Body of pancreas (tissue), 4 donors: ENCODE results near the gene COL18A1. TPM values are rescaled to one million over a fixed set of nuclear protein-coding genes. Genes with fewer than 3 reads are reported as not detected.

Source experiments
- ATAC-seq: fragments of 150-250 bp; one replicate; pipeline ENCODE4 v1.9.1; 2016
- DNase-seq, 4 donors: peaks; one replicate each; pipeline ENCODE4 v3.0.0-alpha.2; 2019
- H3K27ac ChIP-seq, 4 donors: fragments of 200-600 bp; sonication (generic); 1 replicate in 3 of 4; 2 replicates in 1 of 4; pipeline versions ENCODE4 v1.5.1 to v1.6.1; 2016 to 2019; ENCODE audit warnings: mild to moderate bottlenecking in 1 of 4, mixed read lengths in 1 of 4, moderate library complexity in 1 of 4
- H3K27me3 ChIP-seq, 2 donors: fragments of 200-600 bp; sonication (generic); one replicate each; pipeline ENCODE4 v1.6.0; 2016; ENCODE audit warnings: mild to moderate bottlenecking in 1 of 2
- H3K36me3 ChIP-seq, 2 donors: fragments of 200-600 bp; sonication (generic); replicated peaks in 1 of 2; 2 replicates each; pipeline ENCODE4 v1.5.1; 2016; ENCODE audit warnings: low read depth in 2 of 2; ENCODE audit not compliant: insufficient read depth in 1 of 2
- H3K4me1 ChIP-seq: fragments of 200-600 bp; sonication (generic); one replicate; pipeline ENCODE4 v1.6.0; 2016
- H3K4me3 ChIP-seq, 2 donors: fragments of 200-600 bp; sonication (generic); 1 replicate in 1 of 2; 2 replicates in 1 of 2; pipeline ENCODE4 v1.5.1; 2016 to 2019
- H3K9me3 ChIP-seq, 3 donors: fragments of 200-600 bp; sonication (generic); 1 replicate in 2 of 3; 2 replicates in 1 of 3; pipeline ENCODE4 v1.5.1; 2016
- CTCF ChIP-seq, 7 experiments: fragments of 450-650 bp in 4 of 7; fragments of 200-600 bp in 3 of 7; sonication (generic) in 3 of 7; IDR thresholded peaks; one replicate each; pipeline ENCODE4 v1.5.1; 2016 to 2019; ENCODE audit warnings: antibody characterized with exemption in 7 of 7
- POLR2A ChIP-seq, 3 donors: fragments of 450-650 bp; IDR thresholded peaks; one replicate each; pipeline ENCODE4 v1.6.1; 2016; ENCODE audit warnings: antibody characterized with exemption in 3 of 3, mild to moderate bottlenecking in 2 of 3
- WGBS, 2 donors: methylation state at CpG; one replicate each; pipeline ENCODE4 v1.1.5; 2017; 5-methylcytosine and 5-hydroxymethylcytosine counted together
- intact Hi-C: fragments of 100-400 bp; cut with DNase I; formaldehyde crosslinking; loops from one replicate; pipeline ENCODE4 v1.15.1; 2023
- total RNA-seq, 2 donors: library from RNA; depleted of rRNA; stranded (reverse); fragments of >200 nt; gene quantifications; one replicate each; pipeline ENCODE4 v1.1.0, GENCODE V29; 2016

Gene COL18A1
- total RNA-seq, 2 donors from 2014 or later, result 108 to 284 TPM

GRCh38 chr21:45556302-45556644, 151.3 kb downstream of the COL18A1 start:
- no peaks in the 10 kb centered on the region for H3K36me3 ChIP-seq
- no peak for TF ChIP-seq POLR2A (IDR thresholded peaks at IDR 0.05)
- TF ChIP-seq CTCF (IDR thresholded peaks at IDR 0.05), result no peak
- 41 to 49% methylated on average over 8 to 12 of the region's 12 CpGs for WGBS, 2 donors
- no peak overlapping the region for H3K4me3 ChIP-seq
- DNase-seq (no peak), ATAC-seq (no peak)
- H3K4me1 ChIP-seq, result peaks cover 7% of the 10 kb centered on the region
- no peaks in the 10 kb centered on the region for H3K27me3 ChIP-seq
- intact Hi-C loops, result loop anchor here (5.0 to 10.0 kb wide), 2 partner anchors 41 to 269 kb away; no protein-coding TSS in a partner anchor
- peak overlapping the region; percentile 81 to 94 (median 86) for H3K27ac ChIP-seq
- no peaks in the 10 kb centered on the region for H3K9me3 ChIP-seq

- no peaks in the 10 kb centered on the region for H3K36me3 ChIP-seq
- DNase-seq (peak in 1 of 4 donors; percentile 13), ATAC-seq (no peak)
- H3K4me1 ChIP-seq, result peaks cover 7% of the 10 kb centered on the region
- no peaks in the 10 kb centered on the region for H3K9me3 ChIP-seq
- TF ChIP-seq CTCF (IDR thresholded peaks at IDR 0.05), result no peak
- no peak for TF ChIP-seq POLR2A (IDR thresholded peaks at IDR 0.05)
- H3K27me3 ChIP-seq, result no peaks in the 10 kb centered on the region
- intact Hi-C loops, result loop anchor here (5.0 to 10.0 kb wide), 2 partner anchors 40 to 268 kb away; no protein-coding TSS in a partner anchor
- H3K27ac ChIP-seq, result no peak overlapping the region
- 75 to 78% methylated on average over 13 to 33 of the region's 33 CpGs for whole genome bisulfite sequencing, 2 donors
- no peak overlapping the region for H3K4me3 ChIP-seq
Measured at GRCh38 chr21:45556645-45557615, 152.0 kb downstream of the COL18A1 start.

- Histone ChIP-seq H3K4me3 (no peak overlapping the region), H3K27ac (no peak overlapping the region), H3K36me3 (no peaks in the 10 kb centered on the region), H3K9me3 (no peaks in the 10 kb centered on the region), H3K4me1 (peaks cover 7% of the 10 kb centered on the region), H3K27me3 (no peaks in the 10 kb centered on the region)
- ATAC-seq, result no peak
- intact Hi-C loops, result loop anchor here (5.0 to 10.0 kb wide), 2 partner anchors 40 to 267 kb away; no protein-coding TSS in a partner anchor
- WGBS, 2 donors, result 78 to 80% methylated on average over 1 to 14 of the region's 14 CpGs
- TF ChIP-seq CTCF (IDR thresholded peaks at IDR 0.05), result no peak
- TF ChIP-seq POLR2A (IDR thresholded peaks at IDR 0.05), result no peak
- no peak for DNase-seq
Measured at GRCh38 chr21:45557616-45558043, 152.7 kb downstream of the COL18A1 start.

GRCh38 chr21:45558044-45558721, 153.2 kb downstream of the COL18A1 start:
- TF ChIP-seq POLR2A (IDR thresholded peaks at IDR 0.05) (no peak), CTCF (IDR thresholded peaks at IDR 0.05) (no peak)
- WGBS, 2 donors, result 71 to 81% methylated on average over 16 to 25 of the region's 26 CpGs
- Histone ChIP-seq H3K36me3 (no peaks in the 10 kb centered on the region), H3K4me3 (no peak overlapping the region), H3K27ac (no peak overlapping the region), H3K4me1 (peaks cover 7% of the 10 kb centered on the region), H3K27me3 (no peaks in the 10 kb centered on the region), H3K9me3 (no peaks in the 10 kb centered on the region)
- intact Hi-C loops, result loop anchor here (5.0 to 10.0 kb wide), 2 partner anchors 39 to 267 kb away; no protein-coding TSS in a partner anchor
- DNase-seq (no peak), ATAC-seq (no peak)
